Measurements from ENCODE around the gene ADGRD2. TPM values are rescaled to one million over a fixed set of nuclear protein-coding genes. Genes with fewer than 3 reads are reported as not detected.

The ADGRD2 gene
- total and polyA plus RNA-seq, 9 of the 15 experiments (the other 6 are each of a cell fraction or from before 2014, with no cell fraction given), result not detected

DNA sequence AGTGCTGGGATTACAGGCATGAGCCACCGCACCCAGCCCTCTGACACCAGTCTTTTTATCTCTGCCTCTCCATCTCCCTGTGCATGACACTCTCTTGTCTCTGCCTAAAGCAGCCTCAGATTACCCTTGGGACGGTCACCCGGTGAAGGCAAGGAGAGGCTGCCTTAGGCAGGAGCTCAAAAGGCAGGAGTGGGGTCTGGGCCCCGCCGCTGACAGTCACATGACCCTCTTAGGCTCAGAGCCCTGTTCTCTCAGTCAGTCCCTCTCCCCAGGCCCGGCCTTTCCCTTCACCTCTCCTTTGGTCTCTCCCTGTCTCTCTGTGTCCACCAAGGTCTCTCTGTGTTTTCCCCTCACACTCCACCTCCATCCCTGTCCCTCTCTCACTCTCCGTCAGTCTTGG, 22.5 kb downstream of the ADGRD2 start (continued):
- TF ChIP-seq ARID3B (CRISPR knock-in tag; IDR thresholded peaks at IDR 0.05; ENCODE audit: borderline replicate concordance) (no peak), ZNF165 (CRISPR knock-in tag; IDR thresholded peaks at IDR 0.05; ENCODE audit: borderline replicate concordance) (no peak), CAMTA2 (CRISPR knock-in tag; conservative IDR thresholded peaks at IDR 0.05) (no peak), TRIM24 (IDR thresholded peaks at IDR 0.05) (no peak), RCOR1 (IDR thresholded peaks at IDR 0.05; ENCODE audit: borderline replicate concordance in 1 of 2, low read depth in 2 of 2, low read length in 2 of 2) (peak in 1 of 2 experiments; percentile 35; a peak in 1 of 4 replicates), TOE1 (IDR thresholded peaks at IDR 0.05; ENCODE audit: borderline replicate concordance) (peak; percentile 44; the same call in 1 of the 2 replicates), TOE1 (CRISPR knock-in tag; IDR thresholded peaks at IDR 0.05; ENCODE audit: borderline replicate concordance, low read depth) (no peak), MYBL2 (IDR thresholded peaks at IDR 0.05; ENCODE audit: low read depth) (no peak), MYBL2 (CRISPR knock-in tag; IDR thresholded peaks at IDR 0.05; ENCODE audit: borderline replicate concordance) (no peak), HDGF (IDR thresholded peaks at IDR 0.05) (no peak), ZNF696 (CRISPR knock-in tag; conservative IDR thresholded peaks at IDR 0.05) (no peak), KDM1A (IDR thresholded peaks at IDR 0.05) (peak in 1 of 2 experiments; percentile 33; a peak in 2 of 4 replicates), ZNF140 (CRISPR knock-in tag; IDR thresholded peaks at IDR 0.05) (no peak), BCL6 (CRISPR knock-in tag; IDR thresholded peaks at IDR 0.05) (no peak), USF1 (CRISPR knock-in tag; IDR thresholded peaks at IDR 0.05) (peak; percentile 52), HNRNPH1 (optimal IDR thresholded peaks at IDR 0.05; ENCODE audit: low read depth, low read length) (no peak)
- TF ChIP-seq, protein P1, sequence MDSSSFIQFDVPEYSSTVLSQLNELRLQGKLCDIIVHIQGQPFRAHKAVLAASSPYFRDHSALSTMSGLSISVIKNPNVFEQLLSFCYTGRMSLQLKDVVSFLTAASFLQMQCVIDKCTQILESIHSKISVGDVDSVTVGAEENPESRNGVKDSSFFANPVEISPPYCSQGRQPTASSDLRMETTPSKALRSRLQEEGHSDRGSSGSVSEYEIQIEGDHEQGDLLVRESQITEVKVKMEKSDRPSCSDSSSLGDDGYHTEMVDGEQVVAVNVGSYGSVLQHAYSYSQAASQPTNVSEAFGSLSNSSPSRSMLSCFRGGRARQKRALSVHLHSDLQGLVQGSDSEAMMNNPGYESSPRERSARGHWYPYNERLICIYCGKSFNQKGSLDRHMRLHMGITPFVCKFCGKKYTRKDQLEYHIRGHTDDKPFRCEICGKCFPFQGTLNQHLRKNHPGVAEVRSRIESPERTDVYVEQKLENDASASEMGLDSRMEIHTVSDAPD (CRISPR knock-in tag; IDR thresholded peaks at IDR 0.05), result no peak
- TF ChIP-seq, protein P2, sequence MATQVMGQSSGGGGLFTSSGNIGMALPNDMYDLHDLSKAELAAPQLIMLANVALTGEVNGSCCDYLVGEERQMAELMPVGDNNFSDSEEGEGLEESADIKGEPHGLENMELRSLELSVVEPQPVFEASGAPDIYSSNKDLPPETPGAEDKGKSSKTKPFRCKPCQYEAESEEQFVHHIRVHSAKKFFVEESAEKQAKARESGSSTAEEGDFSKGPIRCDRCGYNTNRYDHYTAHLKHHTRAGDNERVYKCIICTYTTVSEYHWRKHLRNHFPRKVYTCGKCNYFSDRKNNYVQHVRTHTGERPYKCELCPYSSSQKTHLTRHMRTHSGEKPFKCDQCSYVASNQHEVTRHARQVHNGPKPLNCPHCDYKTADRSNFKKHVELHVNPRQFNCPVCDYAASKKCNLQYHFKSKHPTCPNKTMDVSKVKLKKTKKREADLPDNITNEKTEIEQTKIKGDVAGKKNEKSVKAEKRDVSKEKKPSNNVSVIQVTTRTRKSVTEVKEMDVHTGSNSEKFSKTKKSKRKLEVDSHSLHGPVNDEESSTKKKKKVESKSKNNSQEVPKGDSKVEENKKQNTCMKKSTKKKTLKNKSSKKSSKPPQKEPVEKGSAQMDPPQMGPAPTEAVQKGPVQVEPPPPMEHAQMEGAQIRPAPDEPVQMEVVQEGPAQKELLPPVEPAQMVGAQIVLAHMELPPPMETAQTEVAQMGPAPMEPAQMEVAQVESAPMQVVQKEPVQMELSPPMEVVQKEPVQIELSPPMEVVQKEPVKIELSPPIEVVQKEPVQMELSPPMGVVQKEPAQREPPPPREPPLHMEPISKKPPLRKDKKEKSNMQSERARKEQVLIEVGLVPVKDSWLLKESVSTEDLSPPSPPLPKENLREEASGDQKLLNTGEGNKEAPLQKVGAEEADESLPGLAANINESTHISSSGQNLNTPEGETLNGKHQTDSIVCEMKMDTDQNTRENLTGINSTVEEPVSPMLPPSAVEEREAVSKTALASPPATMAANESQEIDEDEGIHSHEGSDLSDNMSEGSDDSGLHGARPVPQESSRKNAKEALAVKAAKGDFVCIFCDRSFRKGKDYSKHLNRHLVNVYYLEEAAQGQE (IDR thresholded peaks at IDR 0.05; ENCODE audit: borderline replicate concordance), result no peak
- TF ChIP-seq, protein P2 (CRISPR knock-in tag; IDR thresholded peaks at IDR 0.05; ENCODE audit: low read depth), result no peak

Measured in K562 (cell line).